GM23248 (cell line): Measurements from ENCODE around the gene H3-3A. TPM values are rescaled to one million over a fixed set of nuclear protein-coding genes. Genes with fewer than 3 reads are reported as not detected.

ENCODE experiments used
- DNase-seq: peaks from one replicate; pipeline ENCODE4 v3.0.0-alpha.2; 2015
- H2AFZ ChIP-seq: fragments of 200-600 bp; sonication (generic); 2 replicates; pipeline ENCODE4 v1.6.1; 2016; ENCODE audit warnings: antibody characterized with exemption
- H3F3A ChIP-seq: fragments of 200-600 bp; sonication (generic); 2 replicates; pipeline ENCODE4 v1.6.1; 2016; ENCODE audit warnings: mild to moderate bottlenecking, antibody characterized with exemption, mixed run types; ENCODE audit not compliant: insufficient read depth
- H3K27ac ChIP-seq: fragments of 200-600 bp; sonication (generic); 2 replicates; pipeline ENCODE4 v1.5.1; 2016; ENCODE audit warnings: mild to moderate bottlenecking
- H3K27me3 ChIP-seq: fragments of 200-600 bp; sonication (generic); replicated peaks from 2 replicates; pipeline ENCODE4 v1.6.1; 2016; ENCODE audit warnings: mild to moderate bottlenecking; ENCODE audit not compliant: insufficient read depth
- H3K36me3 ChIP-seq: fragments of 200-600 bp; sonication (generic); 2 replicates; pipeline ENCODE4 v1.6.1; 2016; ENCODE audit warnings: low read depth, mild to moderate bottlenecking
- H3K4me1 ChIP-seq: fragments of 200-600 bp; sonication (generic); 2 replicates; pipeline ENCODE4 v1.6.1; 2016; ENCODE audit warnings: mild to moderate bottlenecking; ENCODE audit not compliant: insufficient read depth
- H3K4me2 ChIP-seq: fragments of 200-600 bp; sonication (generic); one replicate; pipeline ENCODE4 v1.6.1; 2016; ENCODE audit warnings: mild to moderate bottlenecking; ENCODE audit not compliant: unreplicated experiment
- H3K4me3 ChIP-seq: fragments of 200-600 bp; sonication (generic); 2 replicates; pipeline ENCODE4 v1.5.1; 2016; ENCODE audit warnings: mild to moderate bottlenecking
- H3K79me2 ChIP-seq: fragments of 200-600 bp; sonication (generic); 2 replicates; pipeline ENCODE4 v1.6.1; 2016; ENCODE audit warnings: mild to moderate bottlenecking; ENCODE audit not compliant: insufficient read depth
- H3K9ac ChIP-seq: fragments of 200-600 bp; sonication (generic); 2 replicates; pipeline ENCODE4 v1.6.1; 2016; ENCODE audit warnings: mild to moderate bottlenecking
- H3K9me2 ChIP-seq: fragments of 200-600 bp; sonication (generic); 2 replicates; pipeline ENCODE4 v1.6.1; 2016; ENCODE audit warnings: mixed run types, mild to moderate bottlenecking, moderate library complexity; ENCODE audit not compliant: insufficient read depth
- H3K9me3 ChIP-seq: fragments of 200-600 bp; sonication (generic); one replicate; pipeline ENCODE4 v1.6.1; 2017; ENCODE audit warnings: low read depth
- H4K20me1 ChIP-seq: fragments of 200-600 bp; sonication (generic); 2 replicates; pipeline ENCODE4 v1.6.0; 2016; ENCODE audit not compliant: insufficient read depth
- EZH2 ChIP-seq: fragments of 200-600 bp; sonication (generic); IDR thresholded peaks from 2 replicates; pipeline ENCODE4 v1.6.1; 2018; ENCODE audit warnings: antibody characterized with exemption, mild to moderate bottlenecking; ENCODE audit not compliant: insufficient read depth, poor library complexity, severe bottlenecking
- EZH2phosphoT487 ChIP-seq: fragments of 200-600 bp; sonication (generic); IDR thresholded peaks from 2 replicates; pipeline ENCODE4 v1.6.1; 2018; ENCODE audit warnings: antibody characterized with exemption, moderate library complexity, mild to moderate bottlenecking, low read depth; ENCODE audit not compliant: insufficient read depth
- WGBS, 2 experiments: methylation state at CpG; one replicate each; pipeline ENCODE4 v1.1.6; 2015 to 2017; ENCODE audit warnings: low lambda C conversion rate in 2 of 2, low coverage in 1 of 2; ENCODE audit errors: missing lambda C conversion rate in 2 of 2; 5-methylcytosine and 5-hydroxymethylcytosine counted together
- in situ Hi-C: fragments of 300-500 bp; cut with MboI; formaldehyde crosslinking; loops from 2 replicates; pipeline ENCODE4 v1.15.0; 2020
- polyA plus RNA-seq: library from polyadenylated mRNA; unstranded; fragments of >200 nt; fragmentation: Nextera tagmentation; extraction: Ambion mirVana; gene quantifications from 2 replicates; pipeline ENCODE4 v1.2.1, GENCODE V29; 2016
- total RNA-seq: library from RNA; depleted of rRNA; stranded (reverse); fragments of >200 nt; shearing (Covaris generic); gene quantifications from 2 replicates; pipeline ENCODE4 v1.2.3, GENCODE V29; 2014

Gene H3-3A
- total and polyA plus RNA-seq, 2 experiments from 2014 or later = 212 to 264 TPM

GRCh38 chr1:226072347-226072746, 9.8 kb downstream of the H3-3A start:
- H3K27ac ChIP-seq = no peak overlapping the region
- in situ Hi-C loops = no loop called here
- TF ChIP-seq EZH2phosphoT487 (no peak), EZH2 (no peak)
- H3K9me2 ChIP-seq = no peaks in the 10 kb centered on the region
- no peak overlapping the region for H2AFZ ChIP-seq
- H3K9ac ChIP-seq = no peak overlapping the region
- no peak for DNase-seq
- H3K79me2 ChIP-seq = peaks cover 45% of the 10 kb centered on the region
- WGBS, 2 experiments = 62 to 63% methylated on average over 4 of the region's 4 CpGs
- H3K4me3 ChIP-seq = no peak overlapping the region
- H3K4me2 ChIP-seq = no peak overlapping the region
- H3K9me3 ChIP-seq = no peaks in the 10 kb centered on the region
- H3K4me1 ChIP-seq = no peaks in the 10 kb centered on the region
- H3F3A ChIP-seq = peaks cover 40% of the 10 kb centered on the region
- 0 out of 2 replicates have a peak, but pooled peaks cover 11% of the 10 kb centered on the region for H4K20me1 ChIP-seq
- peaks cover 37% of the 10 kb centered on the region for H3K36me3 ChIP-seq
- no peaks in the 10 kb centered on the region for H3K27me3 ChIP-seq

- Histone ChIP-seq H3K36me3 (peaks cover 37% of the 10 kb centered on the region), H3K4me3 (no peak overlapping the region), H3K27me3 (no peaks in the 10 kb centered on the region), H3K4me1 (no peaks in the 10 kb centered on the region), H3F3A (peaks cover 40% of the 10 kb centered on the region), H3K9me2 (no peaks in the 10 kb centered on the region), H3K27ac (no peak overlapping the region), H3K79me2 (peaks cover 35% of the 10 kb centered on the region), H3K9me3 (no peaks in the 10 kb centered on the region), H3K9ac (no peak overlapping the region), H3K4me2 (no peak overlapping the region), H4K20me1 (0 out of 2 replicates have a peak, but pooled peaks cover 10% of the 10 kb centered on the region), H2AFZ (no peak overlapping the region)
- no peak for TF ChIP-seq EZH2
- no peak for TF ChIP-seq EZH2phosphoT487
- 53 to 56% methylated on average over 6 of the region's 6 CpGs for WGBS, 2 experiments
- DNase-seq = no peak
- in situ Hi-C loops = no loop called here
Measured at GRCh38 chr1:226073184-226073950, 10.9 kb downstream of the H3-3A start.

GRCh38 chr1:226074046-226074445, 11.5 kb downstream of the H3-3A start:
- Histone ChIP-seq H3K9ac (no peak overlapping the region), H3K4me3 (no peak overlapping the region), H3K9me3 (no peaks in the 10 kb centered on the region), H4K20me1 (0 out of 2 replicates have a peak, but pooled peaks cover 6% of the 10 kb centered on the region), H3K4me2 (no peak overlapping the region), H3K27ac (no peak overlapping the region), H3K9me2 (no peaks in the 10 kb centered on the region), H3F3A (peaks cover 40% of the 10 kb centered on the region), H3K79me2 (peaks cover 28% of the 10 kb centered on the region), H3K36me3 (peaks cover 36% of the 10 kb centered on the region), H3K27me3 (no peaks in the 10 kb centered on the region), H2AFZ (no peak overlapping the region), H3K4me1 (no peaks in the 10 kb centered on the region)
- no peak for DNase-seq
- 70 to 93% methylated on average over 2 to 4 of the region's 4 CpGs for WGBS, 2 experiments
- in situ Hi-C loops = no loop called here
- TF ChIP-seq EZH2phosphoT487 (no peak), EZH2 (no peak)

GRCh38 chr1:226076378-226076777, 13.9 kb downstream of the H3-3A start:
- peaks cover 18% of the 10 kb centered on the region for H3K36me3 ChIP-seq
- no peak overlapping the region for H3K4me3 ChIP-seq
- DNase-seq = no peak
- H3K4me1 ChIP-seq = no peaks in the 10 kb centered on the region
- peaks cover 37% of the 10 kb centered on the region for H3F3A ChIP-seq
- no peaks in the 10 kb centered on the region for H3K9me2 ChIP-seq
- 0 out of 2 replicates have a peak, but pooled peaks cover 3% of the 10 kb centered on the region for H4K20me1 ChIP-seq
- no peak overlapping the region for H2AFZ ChIP-seq
- WGBS, 2 experiments = 92 to 95% methylated on average over 6 of the region's 6 CpGs
- no peak overlapping the region for H3K9ac ChIP-seq
- no peak overlapping the region for H3K4me2 ChIP-seq
- in situ Hi-C loops = no loop called here
- H3K27ac ChIP-seq = no peak overlapping the region
- H3K27me3 ChIP-seq = no peaks in the 10 kb centered on the region
- no peaks in the 10 kb centered on the region for H3K9me3 ChIP-seq
- peaks cover 6% of the 10 kb centered on the region; the same call in 1 of the 2 replicates for H3K79me2 ChIP-seq
- no peak for TF ChIP-seq EZH2phosphoT487
- TF ChIP-seq EZH2 = no peak
